PC-9 (cell line): ENCODE data around the gene TMEM87A. TPM values are rescaled to one million over a fixed set of nuclear protein-coding genes. Genes with fewer than 3 reads are reported as not detected.

Experiments
- BruUV-seq: library from RNA; stranded (reverse); fragments of 400-500 nt; replicated peaks from 2 replicates; lab custom pipeline; 2021; lab: Mats Ljungman, UMichigan
- CTCF ChIA-PET: fragments of 300-600 bp; sonication (Branson Sonifier 250); formaldehyde crosslinking; loops from one replicate; lab custom pipeline; 2022; ENCODE audit warnings: antibody characterized with exemption; lab: Charles Lee
- POLR2A ChIA-PET: fragments of 300-600 bp; sonication (Branson Sonifier 250); formaldehyde crosslinking; loops from one replicate; lab custom pipeline; 2022; ENCODE audit warnings: antibody characterized with exemption; ENCODE audit not compliant: unreplicated experiment; lab: Charles Lee
- DNase-seq, 2 experiments: peaks; one replicate each; pipeline versions ENCODE4 v3.0.0 to v3.0.0-alpha.2; 2015 to 2022; ENCODE audit warnings: mixed read lengths in 1 of 2
- H2AFZ ChIP-seq: fragments of 200-600 bp; sonication (generic); 2 replicates; pipeline ENCODE4 v1.8.1; 2017; ENCODE audit warnings: antibody characterized with exemption
- H3F3A ChIP-seq: fragments of 200-600 bp; sonication (generic); 2 replicates; pipeline ENCODE4 v1.8.1; 2017; ENCODE audit warnings: antibody characterized with exemption, mild to moderate bottlenecking, low read depth; ENCODE audit not compliant: insufficient read depth
- H3K27ac ChIP-seq: fragments of 200-600 bp; sonication (generic); 2 replicates; pipeline ENCODE4 v1.6.1; 2016; ENCODE audit warnings: mixed run types
- H3K27me3 ChIP-seq: fragments of 200-600 bp; sonication (generic); 2 replicates; pipeline ENCODE4 v1.6.1; 2016; ENCODE audit warnings: low read depth, mixed run types; ENCODE audit not compliant: insufficient read depth
- H3K36me3 ChIP-seq: fragments of 200-600 bp; sonication (generic); 2 replicates; pipeline ENCODE4 v1.6.1; 2016; ENCODE audit warnings: low read depth, mixed run types
- H3K4me1 ChIP-seq: fragments of 200-600 bp; sonication (generic); replicated peaks from 2 replicates; pipeline ENCODE4 v1.6.1; 2016; ENCODE audit warnings: mixed run types; ENCODE audit not compliant: insufficient read depth
- H3K4me2 ChIP-seq: fragments of 200-600 bp; sonication (generic); 2 replicates; pipeline ENCODE4 v1.6.1; 2017; ENCODE audit warnings: mixed run types
- H3K4me3 ChIP-seq: fragments of 200-600 bp; sonication (generic); 2 replicates; pipeline ENCODE4 v1.6.1; 2016; ENCODE audit warnings: mixed run types
- H3K79me2 ChIP-seq: fragments of 200-600 bp; sonication (generic); 2 replicates; pipeline ENCODE4 v1.6.1; 2017; ENCODE audit warnings: low read depth, mixed run types
- H3K9me2 ChIP-seq: fragments of 200-600 bp; sonication (generic); 2 replicates; pipeline ENCODE4 v1.8.1; 2017; ENCODE audit warnings: mild to moderate bottlenecking; ENCODE audit not compliant: insufficient read depth
- H3K9me3 ChIP-seq: fragments of 200-600 bp; sonication (generic); 2 replicates; pipeline ENCODE4 v1.8.1; 2016; ENCODE audit warnings: low read depth; ENCODE audit not compliant: insufficient read depth
- H4K20me1 ChIP-seq: fragments of 200-600 bp; sonication (generic); 2 replicates; pipeline ENCODE4 v1.8.1; 2017; ENCODE audit not compliant: insufficient read depth
- CTCF ChIP-seq: fragments of 200-600 bp; sonication (generic); conservative IDR thresholded peaks from 2 replicates; pipeline ENCODE4 v1.6.1; 2017; ENCODE audit warnings: mixed run types, antibody characterized with exemption, mild to moderate bottlenecking, moderate library complexity
- EZH2 ChIP-seq: fragments of 200-600 bp; sonication (generic); IDR thresholded peaks from 2 replicates; pipeline ENCODE4 v1.8.0; 2017; ENCODE audit warnings: antibody characterized with exemption, low read depth
- intact Hi-C: fragments of 100-400 bp; cut with micrococcal nuclease; formaldehyde crosslinking; loops from one replicate; pipeline ENCODE4 v1.10.0; 2022; ENCODE audit not compliant: unreplicated experiment
- total RNA-seq: library from RNA; stranded (reverse); gene quantifications from 2 replicates; pipeline ENCODE4 v1.2.3, GENCODE V29; 2021

Gene TMEM87A
- total RNA-seq, 1 experiment from 2014 or later, result 45.1 TPM

GRCh38 chr15:42264795-42265194, 8.4 kb downstream of the TMEM87A start:
- Histone ChIP-seq H3K27ac (no peak overlapping the region), H3K79me2 (peaks cover 9% of the 10 kb centered on the region), H3K36me3 (peaks cover 15% of the 10 kb centered on the region; the same call in 1 of the 2 replicates), H3K4me1 (no peaks in the 10 kb centered on the region), H3K4me2 (no peak overlapping the region), H3K4me3 (no peak overlapping the region), H4K20me1 (0 out of 2 replicates have a peak, but pooled peaks cover 4% of the 10 kb centered on the region), H3K27me3 (no peaks in the 10 kb centered on the region), H3F3A (no peaks in the 10 kb centered on the region), H3K9me2 (no peaks in the 10 kb centered on the region), H3K9me3 (no peaks in the 10 kb centered on the region), H2AFZ (no peak overlapping the region)
- POLR2A ChIA-PET, result interaction anchor here (0.6 kb wide), 1 partner anchor 504 kb away, joined by 6 read pairs; no protein-coding TSS in a partner anchor
- DNase-seq, result no peak
- no TSS peak for BruUV-seq
- CTCF ChIA-PET, result no interaction called here
- intact Hi-C loops, result no loop called here
- TF ChIP-seq CTCF (no peak), EZH2 (no peak)

- Histone ChIP-seq H3K4me2 (no peak overlapping the region), H3K9me2 (no peaks in the 10 kb centered on the region), H3K9me3 (no peaks in the 10 kb centered on the region), H3K27me3 (no peaks in the 10 kb centered on the region), H3K79me2 (no peaks in the 10 kb centered on the region), H3K27ac (no peak overlapping the region), H3K4me3 (no peak overlapping the region), H3F3A (no peaks in the 10 kb centered on the region), H3K4me1 (no peaks in the 10 kb centered on the region), H2AFZ (no peak overlapping the region), H4K20me1 (no peaks in the 10 kb centered on the region), H3K36me3 (no peaks in the 10 kb centered on the region)
- POLR2A ChIA-PET, result interaction anchor here (0.6 kb wide), 1 partner anchor 52 kb away, joined by 3 read pairs; no protein-coding TSS in a partner anchor
- BruUV-seq, result no TSS peak
- TF ChIP-seq CTCF (no peak), EZH2 (no peak)
- no peak for DNase-seq
- CTCF ChIA-PET, result no interaction called here
- intact Hi-C loops, result no loop called here
Measured at GRCh38 chr15:42253300-42253699, 19.9 kb downstream of the TMEM87A start.

GRCh38 chr15:42240823-42241222, 32.4 kb downstream of the TMEM87A start:
- no peak for DNase-seq
- Histone ChIP-seq H4K20me1 (no peaks in the 10 kb centered on the region), H3K4me2 (no peak overlapping the region), H3K9me2 (no peaks in the 10 kb centered on the region), H2AFZ (no peak overlapping the region), H3K4me1 (no peaks in the 10 kb centered on the region), H3K27me3 (no peaks in the 10 kb centered on the region), H3F3A (no peaks in the 10 kb centered on the region), H3K36me3 (0 out of 2 replicates have a peak, but pooled peaks cover 5% of the 10 kb centered on the region), H3K9me3 (no peaks in the 10 kb centered on the region), H3K79me2 (no peaks in the 10 kb centered on the region), H3K4me3 (no peak overlapping the region), H3K27ac (no peak overlapping the region)
- intact Hi-C loops, result no loop called here
- ChIA-PET CTCF (no interaction called here), POLR2A (interaction anchor here (0.6 kb wide), 1 partner anchor 77 kb away, joined by 3 read pairs; no protein-coding TSS in a partner anchor)
- TF ChIP-seq EZH2, result no peak
- TF ChIP-seq CTCF, result no peak
- BruUV-seq, result no TSS peak
